Neuronal stem cell (in vitro differentiated cells): Measurements from ENCODE around the gene CAMK2N1.
"Not testable (repeated sequence)": the region's sequence is repeated elsewhere in the genome, so short reads cannot be mapped to it uniquely, and the experiment has no call there.

ENCODE experiments used
- DNase-seq: peaks from one replicate; pipeline ENCODE4 v3.0.0-alpha.2; 2013; ENCODE audit warnings: low spot score
- H2AFZ ChIP-seq: one replicate; pipeline ENCODE4 v1.6.1; 2013; ENCODE audit warnings: mild to moderate bottlenecking, low read length, inconsistent platforms
- H2AK5ac ChIP-seq: 2 replicates; pipeline ENCODE4 v1.6.1; 2013; ENCODE audit warnings: low read depth, mild to moderate bottlenecking, inconsistent platforms, low read length, moderate library complexity, mixed read lengths
- H2BK120ac ChIP-seq: 2 replicates; pipeline ENCODE4 v1.6.1; 2013; ENCODE audit warnings: low read depth, mild to moderate bottlenecking, inconsistent platforms, low read length, moderate library complexity, mixed read lengths
- H2BK12ac ChIP-seq: one replicate; pipeline ENCODE4 v1.6.1; 2013; ENCODE audit warnings: low read length, inconsistent platforms
- H2BK15ac ChIP-seq: 2 replicates; pipeline ENCODE4 v1.6.1; 2013; ENCODE audit warnings: mild to moderate bottlenecking, low read length, inconsistent platforms, mixed read lengths
- H2BK5ac ChIP-seq: one replicate; pipeline ENCODE4 v1.6.1; 2013; ENCODE audit warnings: inconsistent platforms, mild to moderate bottlenecking, low read length, moderate library complexity
- H3K14ac ChIP-seq: one replicate; pipeline ENCODE4 v1.6.1; 2013; ENCODE audit warnings: low read length, inconsistent platforms
- H3K18ac ChIP-seq: 2 replicates; pipeline ENCODE4 v1.6.1; 2013; ENCODE audit warnings: low read length, inconsistent platforms
- H3K23ac ChIP-seq: 2 replicates; pipeline ENCODE4 v1.6.1; 2013; ENCODE audit warnings: low read depth, mild to moderate bottlenecking, mixed read lengths, low read length, inconsistent platforms; ENCODE audit not compliant: poor library complexity
- H3K27ac ChIP-seq: replicated peaks from 3 replicates; pipeline ENCODE4 v1.5.1; 2013; ENCODE audit warnings: low read length, inconsistent platforms
- H3K27me3 ChIP-seq, 3 experiments: 2 replicates each; pipeline ENCODE4 v1.6.1; 2013; ENCODE audit warnings: low read length in 3 of 3, mild to moderate bottlenecking in 2 of 3, inconsistent platforms in 1 of 3, low read depth in 1 of 3, mixed read lengths in 1 of 3, moderate library complexity in 1 of 3; ENCODE audit not compliant: control insufficient read depth in 3 of 3, insufficient read depth in 3 of 3
- H3K36me3 ChIP-seq, 2 donors: replicated peaks in 1 of 2; 2 replicates each; pipeline ENCODE4 v1.6.1; 2013; ENCODE audit warnings: low read length in 2 of 2; ENCODE audit not compliant: control insufficient read depth in 2 of 2, insufficient read depth in 2 of 2
- H3K4ac ChIP-seq: 2 replicates; pipeline ENCODE4 v1.6.1; 2013; ENCODE audit warnings: inconsistent platforms, mild to moderate bottlenecking, low read length, moderate library complexity
- H3K4me1 ChIP-seq, 2 donors: 1 replicate in 1 of 2; 2 replicates in 1 of 2; pipeline ENCODE4 v1.6.1; 2013; ENCODE audit warnings: low read length in 2 of 2, low read depth in 1 of 2; ENCODE audit not compliant: control insufficient read depth in 2 of 2, insufficient read depth in 1 of 2
- H3K4me2 ChIP-seq: one replicate; pipeline ENCODE4 v1.6.1; 2013; ENCODE audit warnings: mild to moderate bottlenecking, low read length, inconsistent platforms; ENCODE audit not compliant: insufficient read depth, poor library complexity, severe bottlenecking
- H3K4me3 ChIP-seq, 2 donors: 2 replicates each; pipeline ENCODE4 v1.5.1; 2013; ENCODE audit warnings: low read length in 2 of 2, mild to moderate bottlenecking in 2 of 2, inconsistent platforms in 1 of 2, moderate library complexity in 1 of 2
- H3K79me1 ChIP-seq: one replicate; pipeline ENCODE4 v1.6.1; 2013; ENCODE audit warnings: low read depth, mild to moderate bottlenecking, inconsistent platforms, low read length, moderate library complexity
- H3K9ac ChIP-seq: one replicate; pipeline ENCODE4 v1.6.1; 2013; ENCODE audit warnings: mild to moderate bottlenecking, low read depth, low read length, inconsistent platforms; ENCODE audit not compliant: poor library complexity
- H3K9me3 ChIP-seq, 2 donors: replicated peaks in 1 of 2; 2 replicates each; pipeline versions ENCODE3 to v1.6.1; 2013; ENCODE audit warnings: low read length in 2 of 2, mild to moderate bottlenecking in 2 of 2, inconsistent platforms in 1 of 2, low read depth in 1 of 2, mixed read lengths in 1 of 2, moderate library complexity in 1 of 2; ENCODE audit not compliant: control insufficient read depth in 2 of 2, insufficient read depth in 1 of 2
- H4K8ac ChIP-seq: one replicate; pipeline ENCODE4 v1.6.1; 2013; ENCODE audit warnings: low read depth, mild to moderate bottlenecking, inconsistent platforms, low read length, moderate library complexity
- H4K91ac ChIP-seq: one replicate; pipeline ENCODE4 v1.6.1; 2013; ENCODE audit warnings: low read length, low read depth, mild to moderate bottlenecking, inconsistent platforms; ENCODE audit not compliant: poor library complexity
- WGBS, 2 donors: extraction: QIAGEN DNeasy Blood & Tissue Kit; methylation state at CpG; one replicate each; pipeline ENCODE4 v1.1.7; 2013; ENCODE audit warnings: missing lambda C conversion rate in 2 of 2, mixed read lengths in 1 of 2; ENCODE audit not compliant: insufficient read length in 2 of 2, insufficient replicate concordance in 1 of 2; ENCODE audit errors: extremely low coverage in 2 of 2; 5-methylcytosine and 5-hydroxymethylcytosine counted together

The CAMK2N1 gene

GRCh38 chr1:20521960-20522861 is 36.2 kb upstream of the CAMK2N1 start:
- Histone ChIP-seq H4K8ac (no peak overlapping the region), H3K18ac (no peak overlapping the region), H3K14ac (no peak overlapping the region), H3K9me3 (no peaks in the 10 kb centered on the region), H3K4ac (no peak overlapping the region), H2BK15ac (no peak overlapping the region), H3K36me3 (no peaks in the 10 kb centered on the region), H3K4me1 (no peaks in the 10 kb centered on the region), H3K4me3 (no peak overlapping the region), H2AFZ (peak overlapping the region; percentile 4), H2BK5ac (no peak overlapping the region), H2AK5ac (no peak overlapping the region), H2BK12ac (no peak overlapping the region), H3K9ac (no peak overlapping the region), H4K91ac (no peak overlapping the region), H3K79me1 (no peaks in the 10 kb centered on the region), H3K27me3 (peaks cover 0 to 28% (median 5%) of the 10 kb centered on the region in 3 experiments), H3K23ac (no peak overlapping the region), H3K27ac (no peak overlapping the region), H2BK120ac (no peak overlapping the region), H3K4me2 (no peak overlapping the region)
- peak; percentile 81 for DNase-seq
- WGBS, 2 donors = no CpG with 5 or more reads among the region's 17 CpGs

GRCh38 chr1:20519609-20520262 is 33.7 kb upstream of the CAMK2N1 start:
- H3K14ac ChIP-seq, H3K4ac ChIP-seq, H3K36me3 ChIP-seq, H3K79me1 ChIP-seq, H3K23ac ChIP-seq, H4K91ac ChIP-seq, H3K4me1 ChIP-seq, H4K8ac ChIP-seq, H3K9me3 ChIP-seq, H3K4me3 ChIP-seq, H3K18ac ChIP-seq, H3K27ac ChIP-seq, H3K9ac ChIP-seq, H2BK12ac ChIP-seq, DNase-seq, H2BK120ac ChIP-seq, H2AK5ac ChIP-seq, H2BK5ac ChIP-seq, H3K4me2 ChIP-seq, H2BK15ac ChIP-seq: not testable (repeated sequence)
- Histone ChIP-seq H3K27me3 (peaks cover 0 to 18% (median 3%) of the 10 kb centered on the region in 3 experiments), H2AFZ (peak overlapping the region; percentile 11)
- no CpG with 5 or more reads among the region's 7 CpGs for WGBS, 2 donors

- Histone ChIP-seq H3K23ac (no peak overlapping the region), H3K36me3 (no peaks in the 10 kb centered on the region), H2BK5ac (no peak overlapping the region), H4K8ac (no peak overlapping the region), H2BK120ac (no peak overlapping the region), H3K4me3 (no peak overlapping the region), H2AFZ (peak overlapping the region; percentile 40), H3K4ac (no peak overlapping the region), H3K14ac (no peak overlapping the region), H3K79me1 (peaks cover 4% of the 10 kb centered on the region), H3K18ac (no peak overlapping the region), H4K91ac (no peak overlapping the region), H2BK15ac (no peak overlapping the region), H2BK12ac (no peak overlapping the region), H2AK5ac (no peak overlapping the region), H3K9ac (no peak overlapping the region), H3K27ac (no peak overlapping the region), H3K4me2 (no peak overlapping the region), H3K9me3 (no peaks in the 10 kb centered on the region), H3K4me1 (peaks cover 0 to 3% of the 10 kb centered on the region in 2 donors), H3K27me3 (peaks cover 0 to 24% (median 10%) of the 10 kb centered on the region in 3 experiments)
- DNase-seq = no peak
- WGBS, 2 donors = no CpG with 5 or more reads among the region's 6 CpGs
Observed at GRCh38 chr1:20511518-20512428, 25.8 kb upstream of the CAMK2N1 start.
